Chondrocyte (in vitro differentiated cells): Measurements from ENCODE around the gene NPAS1. TPM values are rescaled to one million over a fixed set of nuclear protein-coding genes. Genes with fewer than 3 reads are reported as not detected.

ENCODE experiments used
- DNase-seq: peaks from one replicate; pipeline ENCODE4 v3.0.0; 2021; ENCODE audit warnings: mixed read lengths, low spot score
- H3K27ac Mint-ChIP-seq: one replicate; pipeline ENCODE4 v1.8.0; 2021; ENCODE audit warnings: mild to moderate bottlenecking, moderate library complexity, mixed read lengths; ENCODE audit not compliant: unreplicated experiment
- H3K27me3 Mint-ChIP-seq: 2 replicates; pipeline ENCODE4 v1.8.0; 2021; ENCODE audit warnings: low read depth, mixed read lengths
- H3K36me3 Mint-ChIP-seq: 2 replicates; pipeline ENCODE4 v1.8.0; 2021; ENCODE audit warnings: low read depth, mixed read lengths
- H3K4me1 Mint-ChIP-seq: 2 replicates; pipeline ENCODE4 v1.8.0; 2021; ENCODE audit warnings: low read depth, mild to moderate bottlenecking, mixed read lengths
- H3K4me3 Mint-ChIP-seq: one replicate; pipeline ENCODE4 v1.8.0; 2021; ENCODE audit warnings: mild to moderate bottlenecking, moderate library complexity, mixed read lengths; ENCODE audit not compliant: unreplicated experiment
- H3K9me3 Mint-ChIP-seq: 2 replicates; pipeline ENCODE4 v1.8.0; 2021; ENCODE audit warnings: low read depth, mixed read lengths
- CTCF ChIP-seq: fragments of 200-600 bp; sonication (generic); IDR thresholded peaks from 2 replicates; pipeline ENCODE4 v1.5.0; 2021; ENCODE audit warnings: antibody characterized with exemption, mild to moderate bottlenecking, moderate library complexity
- total RNA-seq: library from RNA; stranded (reverse); gene quantifications from 3 replicates; pipeline ENCODE4 v1.2.1, GENCODE V29; 2021

The NPAS1 gene
- total RNA-seq, 1 donor from 2014 or later, result 1.7 TPM

DNA sequence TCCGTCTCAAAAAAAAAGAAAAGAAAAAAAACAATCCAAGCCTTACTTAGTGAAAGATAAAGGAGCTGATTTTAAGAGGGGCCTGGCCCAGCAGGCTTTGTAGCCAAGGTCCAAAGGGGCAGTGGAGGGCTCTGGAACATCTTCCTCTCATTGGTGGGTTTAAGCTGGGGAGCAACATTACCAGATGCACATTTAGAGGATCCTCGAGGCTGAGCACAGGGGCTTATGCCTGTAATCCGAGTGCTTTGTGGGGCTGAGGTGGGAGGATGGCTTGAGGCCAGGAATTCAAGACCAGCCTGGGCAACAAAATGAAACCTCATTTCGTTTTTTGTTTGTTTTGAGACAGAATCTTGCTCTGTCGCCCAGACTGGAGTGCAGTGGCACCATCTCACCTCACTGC lies 36.8 kb downstream of the NPAS1 start:
- no peaks in the 10 kb centered on the region for H3K27me3 Mint-ChIP-seq
- H3K36me3 Mint-ChIP-seq, result no peaks in the 10 kb centered on the region
- H3K9me3 Mint-ChIP-seq, result no peaks in the 10 kb centered on the region
- no peak for TF ChIP-seq CTCF
- DNase-seq, result no peak
- H3K4me3 Mint-ChIP-seq, result no peak overlapping the region
- no peak overlapping the region for H3K27ac Mint-ChIP-seq
- peaks cover 21% of the 10 kb centered on the region for H3K4me1 Mint-ChIP-seq

- Mint-ChIP-seq H3K4me3 (no peak overlapping the region), H3K9me3 (no peaks in the 10 kb centered on the region), H3K27me3 (no peaks in the 10 kb centered on the region), H3K27ac (peak overlapping the region; percentile 17), H3K36me3 (peaks cover 2% of the 10 kb centered on the region), H3K4me1 (peaks cover 18% of the 10 kb centered on the region)
- no peak for DNase-seq
- TF ChIP-seq CTCF, result no peak
These were observed 37.7 kb downstream of the NPAS1 start for GRCh38 chr19:47057328-47057727.

- Mint-ChIP-seq H3K27ac (no peak overlapping the region), H3K4me3 (no peak overlapping the region), H3K4me1 (peaks cover 18% of the 10 kb centered on the region), H3K27me3 (no peaks in the 10 kb centered on the region), H3K36me3 (peaks cover 2% of the 10 kb centered on the region), H3K9me3 (no peaks in the 10 kb centered on the region)
- no peak for TF ChIP-seq CTCF
- no peak for DNase-seq
These were observed 39.0 kb downstream of the NPAS1 start for GRCh38 chr19:47058621-47059022.

DNA sequence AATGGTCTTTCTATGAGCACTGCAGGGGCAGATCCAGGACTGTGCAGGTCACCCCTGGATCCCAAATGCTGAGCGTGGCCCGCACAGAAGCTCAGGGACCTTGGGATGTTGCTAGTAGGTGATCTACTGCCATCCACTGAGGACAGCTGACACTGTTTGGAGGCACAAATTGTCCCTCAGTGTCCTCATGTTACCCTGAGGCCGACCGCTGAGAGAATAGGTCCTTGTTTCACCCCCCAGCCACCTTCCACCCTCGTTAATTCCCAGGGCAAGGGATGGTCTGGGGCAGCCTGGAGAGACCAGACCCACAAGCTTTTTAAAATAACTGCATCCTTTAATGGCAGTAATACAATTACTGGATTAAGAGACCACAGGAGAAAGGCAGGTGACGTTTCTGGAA lies 44.2 kb downstream of the NPAS1 start:
- H3K27ac Mint-ChIP-seq, result no peak overlapping the region
- H3K27me3 Mint-ChIP-seq, result no peaks in the 10 kb centered on the region
- H3K4me1 Mint-ChIP-seq, result no peaks in the 10 kb centered on the region
- peaks cover 5% of the 10 kb centered on the region for H3K36me3 Mint-ChIP-seq
- TF ChIP-seq CTCF, result no peak
- no peak overlapping the region for H3K4me3 Mint-ChIP-seq
- no peak for DNase-seq
- no peaks in the 10 kb centered on the region for H3K9me3 Mint-ChIP-seq

DNA sequence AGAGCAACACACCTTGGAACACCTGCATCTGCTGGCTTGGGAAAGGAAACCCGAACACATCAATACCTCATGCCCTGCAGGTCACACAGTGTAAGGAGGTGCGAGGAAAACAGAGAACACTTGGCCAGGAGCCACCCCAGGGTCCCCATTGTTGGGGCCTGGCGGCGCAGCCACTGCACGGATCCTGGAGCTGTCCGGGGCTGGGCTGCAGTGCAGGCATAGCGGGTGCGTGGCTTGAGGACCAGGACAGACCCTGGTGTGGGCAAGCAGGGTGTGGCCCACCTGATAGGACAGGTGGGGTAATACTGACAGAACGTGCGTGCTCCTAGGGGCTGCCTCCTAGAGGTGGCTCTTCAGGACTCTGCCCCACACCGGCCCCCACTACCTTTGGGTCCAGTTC lies 45.6 kb downstream of the NPAS1 start:
- DNase-seq, result no peak
- H3K4me3 Mint-ChIP-seq, result no peak overlapping the region
- no peak for TF ChIP-seq CTCF
- H3K27me3 Mint-ChIP-seq, result no peaks in the 10 kb centered on the region
- no peaks in the 10 kb centered on the region for H3K9me3 Mint-ChIP-seq
- H3K36me3 Mint-ChIP-seq, result peaks cover 6% of the 10 kb centered on the region
- no peaks in the 10 kb centered on the region for H3K4me1 Mint-ChIP-seq
- H3K27ac Mint-ChIP-seq, result no peak overlapping the region
